Stomach smooth muscle (tissue), 2 donors: ENCODE data around the gene ADGRG3.

Experiments used
- H3K27ac ChIP-seq: one replicate; pipeline ENCODE4 v1.7.0; 2013; ENCODE audit warnings: mild to moderate bottlenecking, low read length, inconsistent platforms
- H3K27me3 ChIP-seq, 2 donors: one replicate each; pipeline ENCODE4 v1.7.0; 2013; ENCODE audit warnings: low read length in 2 of 2; ENCODE audit not compliant: insufficient read depth in 2 of 2, control insufficient read depth in 1 of 2
- H3K36me3 ChIP-seq, 2 donors: one replicate each; pipeline ENCODE4 v1.7.0; 2013; ENCODE audit warnings: low read length in 2 of 2; ENCODE audit not compliant: control insufficient read depth in 2 of 2, insufficient read depth in 2 of 2
- H3K4me1 ChIP-seq: one replicate; pipeline ENCODE4 v1.7.0; 2013; ENCODE audit warnings: low read length; ENCODE audit not compliant: control insufficient read depth, insufficient read depth
- H3K4me3 ChIP-seq, 2 donors: one replicate each; pipeline ENCODE4 v1.7.0; 2013; ENCODE audit warnings: low read length in 2 of 2
- H3K9ac ChIP-seq, 2 donors: one replicate each; pipeline ENCODE4 v1.7.0; 2013; ENCODE audit warnings: low read length in 2 of 2, mild to moderate bottlenecking in 1 of 2
- H3K9me3 ChIP-seq, 2 donors: one replicate each; pipeline ENCODE4 v1.7.0; 2013; ENCODE audit warnings: low read length in 2 of 2; ENCODE audit not compliant: control insufficient read depth in 2 of 2
- donor health status: healthy.
- donor health status: Pancreatic carcinoma.

The ADGRG3 gene

DNA sequence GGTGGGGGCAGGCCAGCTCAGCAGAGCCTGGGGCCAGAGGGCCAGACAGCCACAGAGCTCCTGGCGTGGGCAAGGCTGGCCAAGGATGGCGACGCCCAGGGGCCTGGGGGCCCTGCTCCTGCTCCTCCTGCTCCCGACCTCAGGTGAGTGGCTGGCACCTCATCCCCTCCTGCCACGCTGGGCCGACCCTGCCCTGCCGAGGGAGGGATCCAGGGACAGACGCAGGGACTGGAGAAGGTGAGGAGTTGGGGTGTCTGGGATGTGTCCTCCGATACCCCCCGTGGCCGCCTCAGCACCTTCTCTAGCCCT, at the start of gene ADGRG3:
Gene ADGRG3 (plus strand): TSS at position 44 of the 309 bp plus-strand sequence. CDS start 42 bp downstream, at position 86.
- Histone ChIP-seq H3K9ac (no peak within 1 kb of the TSS), H3K27me3 (no peaks in the 10 kb centered on the region), H3K36me3 (no peaks in the 10 kb centered on the region), H3K4me3 (no peak within 1 kb of the TSS), H3K27ac (no peak within 1 kb of the TSS), H3K4me1 (no peaks in the 10 kb centered on the region), H3K9me3 (no peaks in the 10 kb centered on the region)

DNA sequence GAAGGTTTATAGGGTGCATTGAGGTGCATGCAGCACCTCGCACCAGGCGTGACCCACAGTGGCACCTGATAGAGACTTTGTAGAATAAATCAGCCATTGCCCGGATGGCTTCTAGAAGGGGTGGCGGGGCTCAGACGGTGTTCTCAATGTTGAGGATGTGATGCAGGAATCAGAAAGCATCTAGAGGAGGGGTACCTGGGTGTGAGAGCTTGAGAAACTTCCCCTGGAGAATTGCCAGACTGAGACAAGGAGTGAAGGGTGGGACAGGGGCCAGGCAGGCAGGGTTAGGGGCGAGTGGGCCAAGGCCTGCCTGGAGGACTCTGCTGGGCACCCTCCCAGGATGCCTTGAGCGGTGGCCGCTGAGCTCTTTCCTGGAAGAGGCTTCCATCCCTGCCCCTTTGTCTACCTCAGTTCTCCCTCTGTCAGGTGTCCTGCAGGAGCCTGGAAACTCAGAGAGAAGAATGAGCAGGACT, 48.9 kb upstream of the ADGRG3 start:
- no peak overlapping the region for H3K9ac ChIP-seq
- H3K9me3 ChIP-seq: no peaks in the 10 kb centered on the region
- no peaks in the 10 kb centered on the region for H3K36me3 ChIP-seq
- no peaks in the 10 kb centered on the region for H3K27me3 ChIP-seq
- H3K4me3 ChIP-seq: no peak overlapping the region
- H3K27ac ChIP-seq: no peak overlapping the region
- H3K4me1 ChIP-seq: no peaks in the 10 kb centered on the region

GRCh38 chr16:57619606-57620334, 48.3 kb upstream of the ADGRG3 start:
- no peak overlapping the region for H3K4me3 ChIP-seq

GRCh38 chr16:57620335-57621231, 47.5 kb upstream of the ADGRG3 start:
- no peak overlapping the region for H3K4me3 ChIP-seq
- no peak overlapping the region for H3K9ac ChIP-seq
- H3K9me3 ChIP-seq: no peaks in the 10 kb centered on the region
- H3K27me3 ChIP-seq: no peaks in the 10 kb centered on the region
- no peaks in the 10 kb centered on the region for H3K4me1 ChIP-seq
- no peaks in the 10 kb centered on the region for H3K36me3 ChIP-seq
- H3K27ac ChIP-seq: no peak overlapping the region

More at GRCh38 chr16:57619606-57620334, 48.3 kb upstream of the ADGRG3 start:
- Histone ChIP-seq H3K36me3 (no peaks in the 10 kb centered on the region), H3K9me3 (no peaks in the 10 kb centered on the region), H3K9ac (no peak overlapping the region), H3K27me3 (no peaks in the 10 kb centered on the region), H3K27ac (no peak overlapping the region), H3K4me1 (no peaks in the 10 kb centered on the region)

DNA sequence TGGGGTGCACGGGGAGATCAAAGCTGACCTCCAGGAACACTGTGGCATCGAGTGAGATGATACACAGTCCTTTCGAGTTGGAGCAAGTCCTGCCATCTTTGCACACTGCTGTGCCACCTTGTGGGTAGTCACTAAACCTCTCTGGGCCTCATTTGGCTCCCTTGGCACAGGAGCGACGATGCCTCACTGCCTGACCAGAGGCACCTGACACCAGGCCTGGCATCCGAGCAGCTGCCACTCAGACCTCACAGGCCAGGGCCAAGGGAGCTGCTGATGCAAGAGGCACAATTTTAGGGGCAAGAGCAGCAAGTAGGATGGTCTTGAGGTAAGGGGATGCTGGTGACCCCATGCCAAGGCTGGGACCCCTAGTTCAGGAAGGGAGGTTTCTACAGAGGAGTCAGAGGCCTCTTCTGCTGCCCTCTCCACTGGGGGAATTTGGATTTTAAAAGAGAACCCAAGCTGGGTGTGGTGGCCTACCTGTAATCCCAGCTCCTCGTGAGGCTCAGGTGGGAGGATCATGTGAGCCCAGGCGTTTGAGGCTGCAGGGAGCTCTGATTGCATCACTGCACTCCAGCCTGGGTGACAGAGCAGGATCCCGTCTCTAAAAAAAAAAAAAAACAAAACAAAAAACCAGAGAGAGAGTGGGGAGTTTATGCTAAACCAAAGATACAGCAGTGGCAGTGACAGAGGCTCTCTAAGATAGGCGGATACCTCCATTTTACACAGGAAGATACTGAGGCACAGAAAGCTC, 46.4 kb upstream of the ADGRG3 start:
- Histone ChIP-seq H3K27me3 (peaks cover 0 to 2% of the 10 kb centered on the region in 2 donors), H3K9ac (no peak overlapping the region), H3K9me3 (no peaks in the 10 kb centered on the region), H3K27ac (no peak overlapping the region), H3K4me3 (no peak overlapping the region), H3K36me3 (no peaks in the 10 kb centered on the region), H3K4me1 (no peaks in the 10 kb centered on the region)

DNA sequence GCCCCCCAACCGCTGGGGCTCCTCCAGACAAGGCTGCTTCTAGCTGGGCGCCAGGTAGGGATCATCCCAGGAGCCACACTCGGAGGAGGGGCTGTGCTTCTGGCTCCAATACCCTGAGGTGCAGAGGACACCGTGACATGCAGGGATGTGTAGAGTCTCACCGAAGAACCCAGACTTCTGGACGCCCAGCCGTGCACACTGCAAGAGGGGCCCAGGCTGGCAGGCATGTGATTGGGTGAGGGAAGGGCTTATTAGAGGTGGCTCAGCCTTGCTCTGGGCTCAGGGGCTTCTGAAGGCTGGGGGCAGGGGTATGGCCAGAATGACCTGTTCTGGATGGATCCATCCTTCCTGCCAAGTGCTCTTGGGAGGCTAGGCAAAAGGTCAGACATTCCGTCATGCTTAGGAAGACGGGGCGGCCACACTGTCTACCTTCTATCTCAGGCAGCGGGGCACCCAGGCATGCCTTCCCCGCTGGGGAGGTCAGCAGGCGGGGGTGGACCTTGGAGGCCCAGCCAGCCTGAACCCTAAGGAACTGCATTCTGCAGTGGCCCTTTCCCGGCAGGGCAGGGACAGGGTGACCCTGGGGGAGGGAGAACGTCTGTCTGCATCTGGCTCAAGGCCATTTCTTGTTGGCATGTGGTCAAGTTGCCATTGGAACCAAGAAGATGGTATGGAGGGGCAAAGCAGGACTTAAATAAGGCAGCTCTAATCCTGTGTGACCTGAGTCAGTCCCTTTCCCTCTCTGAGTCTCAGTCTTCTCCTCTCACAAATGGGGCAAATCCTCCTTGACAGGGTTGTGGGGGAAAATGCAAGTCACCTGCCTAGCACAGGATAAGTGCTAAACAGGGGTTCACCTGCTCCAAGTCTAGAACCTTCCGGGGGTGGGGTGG, 45.5 kb upstream of the ADGRG3 start:
- H3K27ac ChIP-seq: no peak overlapping the region
- peaks cover 0 to 2% of the 10 kb centered on the region in 2 donors for H3K27me3 ChIP-seq
- H3K4me1 ChIP-seq: no peaks in the 10 kb centered on the region
- no peak overlapping the region for H3K9ac ChIP-seq
- H3K9me3 ChIP-seq: no peaks in the 10 kb centered on the region
- no peaks in the 10 kb centered on the region for H3K36me3 ChIP-seq
- no peak overlapping the region for H3K4me3 ChIP-seq

GRCh38 chr16:57623251-57624043, 44.7 kb upstream of the ADGRG3 start:
- Histone ChIP-seq H3K27me3 (peaks cover 6 to 11% of the 10 kb centered on the region in 2 donors), H3K9me3 (no peaks in the 10 kb centered on the region), H3K9ac (no peak overlapping the region), H3K4me1 (peaks cover 6% of the 10 kb centered on the region), H3K27ac (no peak overlapping the region), H3K4me3 (no peak overlapping the region), H3K36me3 (no peaks in the 10 kb centered on the region)

DNA sequence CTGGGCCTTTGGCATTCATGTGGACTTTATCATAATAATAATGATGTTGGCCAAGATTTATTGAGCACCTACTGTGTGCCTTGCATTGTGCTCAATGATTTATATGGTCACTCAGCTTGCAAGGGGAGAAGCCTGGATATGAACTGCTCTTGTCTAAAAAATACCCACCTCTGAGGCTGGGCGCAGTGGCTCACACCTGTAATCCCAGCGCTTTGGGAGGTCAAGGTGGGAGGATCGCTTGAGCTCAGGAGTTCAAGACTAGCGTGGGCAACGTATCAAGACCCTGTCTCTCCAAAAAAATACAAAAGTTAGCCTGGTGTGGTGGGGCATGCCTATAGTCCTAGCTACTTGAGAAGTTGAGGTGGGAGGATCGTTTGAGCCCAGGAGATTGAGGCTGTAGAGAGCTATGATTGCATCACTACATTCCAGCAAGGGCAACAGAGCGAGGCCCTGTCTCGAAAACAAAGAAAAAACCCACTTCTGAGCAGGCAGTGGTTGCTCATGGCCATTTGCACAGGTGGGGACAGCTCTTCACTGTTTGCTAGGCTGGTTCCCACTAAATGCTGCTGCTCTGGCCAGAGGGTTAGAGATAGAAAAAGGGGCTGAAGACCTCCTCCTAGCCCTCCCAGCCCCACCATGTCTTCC, 43.9 kb upstream of the ADGRG3 start:
- Histone ChIP-seq H3K27ac (no peak overlapping the region), H3K4me1 (peaks cover 9% of the 10 kb centered on the region), H3K27me3 (peaks cover 11 to 16% of the 10 kb centered on the region in 2 donors), H3K4me3 (no peak overlapping the region), H3K36me3 (no peaks in the 10 kb centered on the region), H3K9me3 (no peaks in the 10 kb centered on the region), H3K9ac (no peak overlapping the region)

DNA sequence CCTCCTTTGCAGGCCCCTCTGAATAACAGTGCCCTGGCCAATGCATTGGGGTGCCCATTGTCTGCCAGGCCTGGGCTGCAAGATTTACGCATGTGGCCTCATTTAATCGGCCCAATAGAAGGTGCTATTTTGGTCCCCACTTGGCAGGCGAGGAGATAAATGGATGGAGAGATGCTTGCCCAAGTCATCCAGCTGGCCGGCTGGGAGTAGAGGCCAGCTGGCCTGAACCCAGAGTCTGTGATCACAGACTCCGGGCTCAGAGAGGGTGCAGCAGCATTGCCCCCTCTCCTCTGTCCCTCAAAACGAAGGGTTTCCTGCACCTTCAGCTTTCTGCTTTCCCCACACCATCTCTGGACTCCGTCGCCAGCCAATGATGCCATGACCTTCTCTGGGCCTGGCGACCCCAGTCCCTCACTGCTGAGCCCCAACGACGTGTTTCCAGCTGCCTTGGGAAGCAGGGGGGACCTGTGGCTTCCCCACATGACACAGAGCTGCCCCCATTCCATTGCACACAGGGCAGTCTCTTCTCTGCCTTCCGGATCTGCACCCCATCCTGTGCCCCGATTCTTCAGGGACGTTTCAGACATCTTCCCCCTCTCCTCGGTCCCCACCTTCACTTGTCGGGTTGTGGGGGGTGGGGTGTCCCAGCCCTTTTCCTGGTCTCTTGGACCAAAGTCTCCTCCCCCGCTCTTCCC, 43.2 kb upstream of the ADGRG3 start:
- H3K4me1 ChIP-seq: peaks cover 9% of the 10 kb centered on the region
- no peak overlapping the region for H3K9ac ChIP-seq
- no peak overlapping the region for H3K27ac ChIP-seq
- H3K9me3 ChIP-seq: no peaks in the 10 kb centered on the region
- no peaks in the 10 kb centered on the region for H3K36me3 ChIP-seq
- H3K4me3 ChIP-seq: no peak overlapping the region
- H3K27me3 ChIP-seq: peaks cover 16 to 17% of the 10 kb centered on the region in 2 donors
